MCF 10A (cell line): Measurements from ENCODE around the gene PAFAH1B2. TPM values are rescaled to one million over a fixed set of nuclear protein-coding genes. Genes with fewer than 3 reads are reported as not detected.
A peak's percentile ranks its signal among the peaks of the same experiment; 100 is the strongest.

Source experiments
- BruUV-seq: library from RNA; stranded (reverse); fragments of 400-500 nt; replicated peaks from 2 replicates; lab custom pipeline; 2021; lab: Mats Ljungman, UMichigan
- CTCF ChIA-PET: fragments of 300-600 bp; sonication (Branson Sonifier 250); formaldehyde crosslinking; extraction: SDS; loops from one replicate; lab custom pipeline; 2021; ENCODE audit warnings: antibody characterized with exemption, inconsistent platforms; lab: Yijun Ruan, JAX
- POLR2A ChIA-PET: fragments of 300-600, 350-650 bp; sonication (Branson Sonifier 250); formaldehyde crosslinking; extraction: SDS; loops from one replicate; lab custom pipeline; 2020; ENCODE audit warnings: antibody characterized with exemption, inconsistent platforms; lab: Yijun Ruan, JAX
- DNase-seq: peaks from one replicate; pipeline ENCODE4 v3.0.0-alpha.2; 2018; ENCODE audit not compliant: unreplicated experiment
- H3K27ac Mint-ChIP-seq: one replicate; pipeline ENCODE4 v1.8.0; 2022; ENCODE audit warnings: mild to moderate bottlenecking, low read depth, mixed read lengths; ENCODE audit not compliant: unreplicated experiment
- H3K27me3 Mint-ChIP-seq: one replicate; pipeline ENCODE4 v1.8.0; 2022; ENCODE audit warnings: mixed read lengths; ENCODE audit not compliant: insufficient read depth, unreplicated experiment
- H3K36me3 Mint-ChIP-seq: one replicate; pipeline ENCODE4 v1.8.0; 2022; ENCODE audit warnings: mild to moderate bottlenecking, moderate library complexity, mixed read lengths; ENCODE audit not compliant: insufficient read depth, unreplicated experiment
- H3K4me1 Mint-ChIP-seq: one replicate; pipeline ENCODE4 v1.8.0; 2022; ENCODE audit warnings: mixed read lengths; ENCODE audit not compliant: insufficient read depth, unreplicated experiment
- H3K4me3 Mint-ChIP-seq: one replicate; pipeline ENCODE4 v1.8.0; 2022; ENCODE audit warnings: mild to moderate bottlenecking, moderate library complexity, mixed read lengths; ENCODE audit not compliant: unreplicated experiment
- H3K9me3 Mint-ChIP-seq: one replicate; pipeline ENCODE4 v1.8.0; 2022; ENCODE audit warnings: mixed read lengths; ENCODE audit not compliant: unreplicated experiment
- CTCF ChIP-seq: fragments of 200-600 bp; IDR thresholded peaks from one replicate; pipeline ENCODE4 v1.8.0; 2022; ENCODE audit warnings: antibody characterized with exemption, mild to moderate bottlenecking; ENCODE audit not compliant: unreplicated experiment
- intact Hi-C: fragments of 100-400 bp; cut with micrococcal nuclease; formaldehyde crosslinking; loops from 2 replicates; pipeline ENCODE4 v1.14.1; 2022
- total RNA-seq: library from RNA; stranded (reverse); gene quantifications from 2 replicates; pipeline ENCODE4 v1.2.3, GENCODE V29; 2022

The PAFAH1B2 gene
- total RNA-seq, 1 experiment from 2014 or later = 146 TPM

GRCh38 chr11:117176186-117176585 is 32.1 kb downstream of the PAFAH1B2 start:
- TF ChIP-seq CTCF = no peak
- no peak overlapping the region for H3K4me3 Mint-ChIP-seq
- peaks cover 7% of the 10 kb centered on the region for H3K36me3 Mint-ChIP-seq
- DNase-seq = no peak
- intact Hi-C loops = no loop called here
- ChIA-PET POLR2A (interaction anchor here (0.5 to 3.4 kb wide), 3 partner anchors 20 to 77 kb away, joined by 3 to 27 read pairs (median 4); partner anchors contain the start of gene PAFAH1B2), CTCF (no interaction called here)
- no peaks in the 10 kb centered on the region for H3K27me3 Mint-ChIP-seq
- peaks cover 11% of the 10 kb centered on the region for H3K4me1 Mint-ChIP-seq
- no TSS peak for BruUV-seq
- no peak overlapping the region for H3K27ac Mint-ChIP-seq
- H3K9me3 Mint-ChIP-seq = no peaks in the 10 kb centered on the region

GRCh38 chr11:117177534-117178209 is 33.6 kb downstream of the PAFAH1B2 start:
- peak overlapping the region; percentile 90 for H3K4me3 Mint-ChIP-seq
- intact Hi-C loops = no loop called here
- no peaks in the 10 kb centered on the region for H3K9me3 Mint-ChIP-seq
- no TSS peak for BruUV-seq
- H3K27ac Mint-ChIP-seq = peak overlapping the region; percentile 54
- peaks cover 5% of the 10 kb centered on the region for H3K36me3 Mint-ChIP-seq
- peaks cover 11% of the 10 kb centered on the region for H3K4me1 Mint-ChIP-seq
- CTCF ChIA-PET = interaction anchor here (0.7 to 4.7 kb wide), 4 partner anchors 26 to 54 kb away, joined by 3 to 34 read pairs (median 4); partner anchors contain the start of gene PCSK7
- POLR2A ChIA-PET = interaction anchor here (0.6 to 4.2 kb wide), 10 partner anchors 11 to 150 kb away, joined by 3 to 83 read pairs (median 8); partner anchors contain the start of genes CEP164, PAFAH1B2, PCSK7 and RNF214
- TF ChIP-seq CTCF = no peak
- H3K27me3 Mint-ChIP-seq = no peaks in the 10 kb centered on the region
- DNase-seq = no peak

GRCh38 chr11:117178210-117179034 is 34.3 kb downstream of the PAFAH1B2 start, which contains the start of gene SIDT2:
SIDT2 (plus strand) TSS chr11:117178743; CDS start chr11:117179264, 521 bp downstream.
- intact Hi-C loops = no loop called here
- Mint-ChIP-seq H3K36me3 (peaks cover 7% of the 10 kb centered on the region), H3K4me1 (peaks cover 11% of the 10 kb centered on the region), H3K27ac (peak within 1 kb of the TSS; percentile 87), H3K27me3 (no peaks in the 10 kb centered on the region), H3K4me3 (peak within 1 kb of the TSS; percentile 90), H3K9me3 (no peaks in the 10 kb centered on the region)
- ChIA-PET CTCF (interaction anchor here (0.7 to 4.7 kb wide), 6 partner anchors 27 to 342 kb away, joined by 3 to 34 read pairs (median 4); partner anchors contain the start of gene PCSK7), POLR2A (interaction anchor here (1.1 to 4.2 kb wide), 13 partner anchors 10 to 150 kb away, joined by 3 to 83 read pairs (median 7); partner anchors contain the start of genes CEP164, PAFAH1B2, PCSK7 and RNF214)
- no peak for TF ChIP-seq CTCF
- BruUV-seq = no TSS peak
- DNase-seq = peak; percentile 91
